HG03442 (cell line): Measurements from ENCODE around the gene ATP5F1A.
"Not testable (repeated sequence)": the region's sequence is repeated elsewhere in the genome, so short reads cannot be mapped to it uniquely, and the experiment has no call there.

Experiments
- ATAC-seq: cut with Tn5 transposase; IDR thresholded peaks from one replicate; pipeline ENCODE4 v1.9.1; 2021; ENCODE audit warnings: mild to moderate bottlenecking, moderate library complexity; ENCODE audit not compliant: unreplicated experiment

The ATP5F1A gene

DNA sequence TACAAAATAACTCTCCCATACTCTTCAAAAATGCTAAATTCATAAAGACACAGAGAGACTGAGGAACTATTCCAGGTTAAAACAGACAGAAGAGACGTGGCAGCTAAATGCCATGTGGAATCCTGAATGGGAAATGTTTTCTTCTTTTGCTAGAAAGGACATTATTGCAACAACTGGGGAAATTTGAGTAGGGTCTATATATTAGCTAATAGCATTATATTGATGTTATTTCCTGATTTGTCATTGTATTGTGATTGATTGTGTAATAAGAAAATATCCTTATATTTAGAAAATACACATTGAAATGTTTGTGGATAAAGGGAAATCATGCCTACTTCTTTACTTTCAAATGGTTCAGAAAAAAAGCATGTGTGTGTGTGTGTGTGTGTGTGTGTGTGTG lies 49.5 kb downstream of the ATP5F1A start:
- ATAC-seq: no peak

DNA sequence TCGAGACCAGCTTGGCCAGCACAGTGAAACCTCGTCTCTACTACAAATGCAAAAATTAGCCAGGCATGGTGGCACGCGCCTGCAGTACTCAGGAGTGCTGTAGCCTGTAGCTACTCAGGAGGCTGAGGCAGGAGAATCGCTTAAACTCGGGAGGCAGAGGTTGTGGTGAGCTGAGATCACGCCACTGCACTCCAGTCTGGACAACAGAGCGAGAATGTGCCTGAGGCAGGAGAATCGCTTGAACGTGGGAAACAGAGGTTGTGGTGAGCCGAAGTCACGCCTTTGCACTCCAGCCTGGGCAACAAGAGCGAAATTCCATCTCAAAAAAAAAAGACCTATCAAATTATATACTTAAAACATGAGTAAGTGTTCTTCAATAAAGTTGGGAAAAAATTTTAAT lies 50.7 kb downstream of the ATP5F1A start:
- ATAC-seq: not testable (repeated sequence)

- ATAC-seq: no peak
Observed at GRCh38 chr18:46046688-46047087, 51.4 kb downstream of the ATP5F1A start.

DNA sequence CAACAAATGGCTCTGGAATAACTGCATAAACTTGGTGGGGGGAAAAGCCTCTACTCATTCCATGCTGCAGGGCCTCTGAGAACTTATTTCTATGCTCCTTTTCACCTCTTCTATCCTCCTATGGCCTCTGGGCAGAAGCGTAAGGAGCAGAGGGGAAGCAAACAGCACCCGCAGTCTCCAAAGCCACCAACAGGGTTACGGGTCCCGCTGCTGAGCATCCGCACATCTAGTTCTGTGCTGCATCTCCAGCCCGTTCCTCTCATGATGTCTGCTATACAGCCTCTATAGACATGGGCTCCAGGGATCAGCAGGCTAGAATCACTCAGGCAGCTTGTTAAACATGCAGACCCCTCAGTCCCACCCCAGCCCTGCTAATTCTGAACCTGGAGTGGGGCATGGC lies 52.0 kb downstream of the ATP5F1A start:
- ATAC-seq: no peak

- ATAC-seq: no peak
Observed at GRCh38 chr18:46042571-46043123, 55.4 kb downstream of the ATP5F1A start.

- ATAC-seq: no peak
Observed at GRCh38 chr18:46040747-46041104, 57.4 kb downstream of the ATP5F1A start.

GRCh38 chr18:46040033-46040746 lies 57.9 kb downstream of the ATP5F1A start:
- ATAC-seq: no peak

- ATAC-seq: no peak
Observed at GRCh38 chr18:46037512-46038305, 60.4 kb downstream of the ATP5F1A start.

- ATAC-seq: no peak
Observed at GRCh38 chr18:46035696-46036680, 62.1 kb downstream of the ATP5F1A start.

DNA sequence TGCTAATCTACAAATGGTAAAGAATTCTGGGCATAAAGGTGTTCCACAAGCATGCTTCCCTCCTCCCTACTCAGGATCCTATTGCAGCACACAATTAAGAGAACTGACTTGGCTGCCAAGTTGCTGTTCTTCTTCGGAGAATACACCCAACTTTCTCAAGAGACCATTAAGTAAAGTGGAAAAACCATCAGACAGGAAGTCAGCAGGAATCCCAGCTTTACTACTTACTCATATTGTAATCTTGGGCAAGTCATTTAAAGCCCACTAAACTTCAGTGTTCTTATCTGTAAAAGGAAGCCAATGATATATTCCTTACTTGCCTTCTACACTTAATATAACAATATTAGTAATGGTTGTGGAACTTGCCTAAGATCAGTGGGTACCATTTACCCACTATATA lies 63.9 kb downstream of the ATP5F1A start:
- ATAC-seq: no peak

GRCh38 chr18:46031741-46032140 lies 66.4 kb downstream of the ATP5F1A start:
- ATAC-seq: no peak
